Kidney (tissue), 14 donors: Measurements from ENCODE around the gene CAMK2B. TPM values are rescaled to one million over a fixed set of nuclear protein-coding genes. Genes with fewer than 3 reads are reported as not detected.

Experiments
- DNase-seq, 5 donors: peaks; one replicate each; pipeline ENCODE4 v3.0.0-alpha.2; 2013 to 2020
- FAIRE-seq: peaks from 2 replicates; lab custom pipeline; 2012; peaks lifted over from hg19 to GRCh38; lab: Jason Lieb, UNC
- H3K27ac ChIP-seq, 2 donors: one replicate each; pipeline ENCODE4 v1.7.0; 2013; ENCODE audit warnings: low read depth in 2 of 2, low read length in 2 of 2, inconsistent platforms in 1 of 2
- H3K27me3 ChIP-seq: one replicate; pipeline ENCODE4 v1.7.1; 2013; ENCODE audit warnings: low read length, inconsistent platforms; ENCODE audit not compliant: control insufficient read depth, insufficient read depth
- H3K36me3 ChIP-seq, 3 donors: one replicate each; pipeline versions ENCODE4 v1.7.0 to v1.7.1; 2013; ENCODE audit warnings: low read length in 3 of 3, control low read depth in 1 of 3, inconsistent platforms in 1 of 3; ENCODE audit not compliant: insufficient read depth in 3 of 3, control insufficient read depth in 2 of 3
- H3K4me1 ChIP-seq, 3 donors: one replicate each; pipeline versions ENCODE4 v1.7.0 to v1.7.1; 2013; ENCODE audit warnings: low read length in 3 of 3, inconsistent platforms in 1 of 3, low read depth in 1 of 3; ENCODE audit not compliant: control insufficient read depth in 2 of 3, insufficient read depth in 2 of 3
- H3K4me3 ChIP-seq, 3 donors: one replicate each; pipeline versions ENCODE4 v1.7.0 to v1.8.1; 2013; ENCODE audit warnings: low read length in 3 of 3, control low read depth in 1 of 3, inconsistent platforms in 1 of 3
- H3K9ac ChIP-seq, 3 donors: one replicate each; pipeline versions ENCODE4 v1.7.0 to v1.7.1; 2013; ENCODE audit warnings: low read length in 3 of 3, control low read depth in 1 of 3, inconsistent platforms in 1 of 3
- H3K9me3 ChIP-seq, 3 donors: one replicate each; pipeline versions ENCODE4 v1.7.0 to v1.7.1; 2013; ENCODE audit warnings: low read length in 3 of 3, control low read depth in 1 of 3, inconsistent platforms in 1 of 3; ENCODE audit not compliant: control insufficient read depth in 2 of 3, insufficient read depth in 1 of 3
- CTCF ChIP-seq: IDR thresholded peaks from 3 replicates; pipeline ENCODE4 v1.5.1; 2012; ENCODE audit warnings: mild to moderate bottlenecking, moderate library complexity, borderline replicate concordance; ENCODE audit not compliant: insufficient read depth; ENCODE audit errors: extremely low read depth
- intact Hi-C: fragments of 100-400 bp; cut with DNase I; formaldehyde crosslinking; loops from one replicate; pipeline ENCODE4 v1.11.1; 2022
- polyA plus RNA-seq: library from polyadenylated mRNA; stranded (reverse); fragments of 350-450 nt; fragmentation: Illumina TruSeq; extraction: RNeasy Lipid Tissue Mini Kit (QIAGEN cat#74804); gene quantifications from one replicate; pipeline ENCODE4 v1.2.3, GENCODE V29; 2014; ENCODE audit warnings: low read depth, low replicate concordance; ENCODE audit not compliant: insufficient read depth
- total RNA-seq: library from RNA; stranded (reverse); fragmentation: NEBNext Ultra II Directional; extraction: Animal tissue kit (Norgen Biotek cat#: 25700); gene quantifications from one replicate; pipeline ENCODE4 v1.2.1, GENCODE V29; 2021
- donor health status: control.
- donor health status: control.
- donor health status: control.
- donor health status: control.
- donor health status: control.
- donor health status: DM: yes; HTN: yes; CAD: no.
- donor health status: Normal renal cell carcinoma (clear cell type).

The CAMK2B gene
- total and polyA plus RNA-seq, 2 donors from 2014 or later = 1.1 to 3.2 TPM

DNA sequence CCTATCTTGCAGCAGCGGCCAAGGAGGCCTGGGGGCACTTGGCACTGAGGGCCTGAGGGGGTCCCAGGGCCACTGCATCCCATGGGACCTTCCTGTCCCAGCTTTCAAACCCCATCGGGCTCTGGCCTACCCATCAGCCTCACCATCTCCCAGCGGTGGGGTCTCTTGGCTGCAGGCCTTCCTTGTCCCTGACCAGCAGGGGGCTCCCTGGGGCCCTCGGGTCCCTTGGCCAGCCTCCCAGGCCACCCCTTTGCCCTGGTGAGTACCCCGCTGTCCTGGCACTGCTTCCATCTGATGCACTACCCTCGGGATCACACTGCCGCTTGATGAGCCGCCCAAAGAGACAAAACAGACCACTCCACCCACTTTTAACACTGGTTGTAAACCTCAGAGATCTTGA, 81.1 kb downstream of the CAMK2B start:
- intact Hi-C loops = loop anchor here (10.0 kb wide), 1 partner anchor 231 kb away; no protein-coding TSS in a partner anchor
- Histone ChIP-seq H3K27ac (no peak overlapping the region), H3K36me3 (no peaks in the 10 kb centered on the region), H3K27me3 (no peaks in the 10 kb centered on the region), H3K4me3 (no peak overlapping the region), H3K9ac (no peak overlapping the region), H3K4me1 (peaks cover 0 to 4% (median 0%) of the 10 kb centered on the region in 3 donors), H3K9me3 (no peaks in the 10 kb centered on the region)
- TF ChIP-seq CTCF = peak; percentile 14
- no peak for DNase-seq
- no peak for FAIRE-seq

DNA sequence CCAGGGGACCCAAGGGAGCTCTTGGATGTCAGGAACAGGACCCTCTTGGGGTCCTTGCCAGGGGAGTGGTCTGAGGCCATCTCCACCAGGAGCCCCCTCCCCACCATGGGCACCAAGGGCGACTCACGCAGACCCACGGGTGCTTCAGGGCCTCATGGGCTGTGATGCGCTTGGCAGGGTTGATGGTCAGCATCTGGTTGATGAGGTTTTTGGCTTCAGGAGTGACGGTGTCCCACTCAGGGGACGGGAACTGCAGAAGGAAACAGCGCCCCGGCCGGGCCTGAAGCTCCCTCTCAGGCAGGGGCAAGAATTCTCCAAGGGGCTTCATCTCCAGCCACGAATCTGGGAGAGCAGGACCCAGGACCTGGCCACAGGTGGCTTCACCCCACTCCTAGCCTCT, 83.3 kb downstream of the CAMK2B start:
- no peak for TF ChIP-seq CTCF

DNA sequence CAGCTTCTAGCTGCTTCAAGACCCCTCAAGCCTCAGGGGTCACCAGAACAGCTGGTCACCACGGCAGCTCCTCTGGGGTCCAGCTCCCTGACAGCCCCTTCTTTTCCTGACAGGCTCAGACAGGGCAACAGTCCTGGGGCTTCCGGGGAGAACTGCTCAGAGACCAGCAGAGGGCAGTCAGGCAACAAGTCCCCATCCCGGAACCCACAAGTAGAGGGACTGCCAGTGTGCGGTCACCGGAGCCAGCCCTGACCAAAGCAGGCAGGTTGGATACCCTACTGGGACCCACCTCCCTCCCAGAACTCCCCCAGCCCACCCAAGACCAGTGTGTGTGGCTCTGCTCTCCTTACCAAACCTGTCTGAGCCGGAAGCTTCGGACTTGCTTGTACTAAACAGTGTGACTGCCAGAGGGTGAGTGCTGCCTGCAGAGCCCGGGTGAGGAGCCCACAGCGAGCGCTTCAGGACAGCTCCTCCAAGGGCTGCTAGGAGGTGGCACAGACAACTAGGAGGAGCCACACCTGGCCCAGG, 84.3 kb downstream of the CAMK2B start:
- H3K36me3 ChIP-seq = no peaks in the 10 kb centered on the region
- no peaks in the 10 kb centered on the region for H3K27me3 ChIP-seq
- H3K27ac ChIP-seq = no peak overlapping the region
- FAIRE-seq = no peak
- H3K4me1 ChIP-seq = peaks cover 0 to 4% (median 0%) of the 10 kb centered on the region in 3 donors
- peak in 4 of 5 donors; percentile 81 to 92 (median 83) for DNase-seq
- no peak overlapping the region for H3K9ac ChIP-seq
- intact Hi-C loops = loop anchor here (10.0 kb wide), 1 partner anchor 234 kb away; no protein-coding TSS in a partner anchor
- H3K4me3 ChIP-seq = no peak overlapping the region
- peak; percentile 83 for TF ChIP-seq CTCF
- H3K9me3 ChIP-seq = no peaks in the 10 kb centered on the region

More for the DNA sequence above, 83.3 kb downstream of the CAMK2B start:
- intact Hi-C loops = loop anchor here (10.0 kb wide), 1 partner anchor 233 kb away; no protein-coding TSS in a partner anchor
- Histone ChIP-seq H3K4me3 (no peak overlapping the region), H3K9me3 (no peaks in the 10 kb centered on the region), H3K27ac (no peak overlapping the region), H3K9ac (no peak overlapping the region), H3K36me3 (no peaks in the 10 kb centered on the region), H3K27me3 (no peaks in the 10 kb centered on the region), H3K4me1 (peaks cover 0 to 4% (median 0%) of the 10 kb centered on the region in 3 donors)
- FAIRE-seq (no peak), DNase-seq (no peak)
